Measurements from ENCODE around the gene RAB31. TPM values are rescaled to one million over a fixed set of nuclear protein-coding genes. Genes with fewer than 3 reads are reported as not detected.

The RAB31 gene
- total and polyA plus RNA-seq, 2 donors from 2014 or later = 17.3 to 77.1 TPM

- peaks cover 2 to 9% (median 6%) of the 10 kb centered on the region in 3 donors for H3K4me1 ChIP-seq (ENCODE audit: control insufficient read depth in 2 of 3, insufficient read depth in 2 of 3, low read depth in 1 of 3, low read length in 3 of 3)
- H3K27ac ChIP-seq (ENCODE audit: low read depth in 2 of 2, low read length in 2 of 2) = peak overlapping the region; percentile 61 to 88
- no peaks in the 10 kb centered on the region for H3K27me3 ChIP-seq (ENCODE audit: control insufficient read depth, insufficient read depth, low read length)
- DNase-seq = peak in 2 of 5 donors; percentile 37 to 46
- intact Hi-C loops (cut with DNase I) = no loop called here
- H3K9ac ChIP-seq (ENCODE audit: low read length in 3 of 3) = no peak overlapping the region
- H3K4me3 ChIP-seq (ENCODE audit: low read length in 3 of 3) = no peak overlapping the region
- H3K9me3 ChIP-seq (ENCODE audit: control insufficient read depth in 2 of 3, insufficient read depth in 1 of 3, low read length in 3 of 3) = no peaks in the 10 kb centered on the region
- no peak for TF ChIP-seq CTCF (IDR thresholded peaks at IDR 0.05; ENCODE audit: borderline replicate concordance, extremely low read depth, insufficient read depth)
- H3K36me3 ChIP-seq (ENCODE audit: control insufficient read depth in 2 of 3, insufficient read depth in 3 of 3, low read length in 3 of 3) = no peaks in the 10 kb centered on the region
- FAIRE-seq = no peak
These were observed 127.7 kb downstream of the RAB31 start for GRCh38 chr18:9835825-9836224.

GRCh38 chr18:9838144-9838877 lies 130.2 kb downstream of the RAB31 start:
- FAIRE-seq (no peak), DNase-seq (peak in 3 of 5 donors; percentile 70 to 75 (median 73))
- intact Hi-C loops (cut with DNase I) = no loop called here
- Histone ChIP-seq H3K9ac (ENCODE audit: low read length in 3 of 3) (no peak overlapping the region), H3K9me3 (ENCODE audit: control insufficient read depth in 2 of 3, insufficient read depth in 1 of 3, low read length in 3 of 3) (no peaks in the 10 kb centered on the region), H3K27ac (ENCODE audit: low read depth in 2 of 2, low read length in 2 of 2) (no peak overlapping the region), H3K4me1 (ENCODE audit: control insufficient read depth in 2 of 3, insufficient read depth in 2 of 3, low read depth in 1 of 3, low read length in 3 of 3) (peaks cover 2 to 6% (median 3%) of the 10 kb centered on the region in 3 donors), H3K4me3 (ENCODE audit: low read length in 3 of 3) (no peak overlapping the region), H3K36me3 (ENCODE audit: control insufficient read depth in 2 of 3, insufficient read depth in 3 of 3, low read length in 3 of 3) (no peaks in the 10 kb centered on the region), H3K27me3 (ENCODE audit: control insufficient read depth, insufficient read depth, low read length) (no peaks in the 10 kb centered on the region)
- TF ChIP-seq CTCF (IDR thresholded peaks at IDR 0.05; ENCODE audit: borderline replicate concordance, extremely low read depth, insufficient read depth) = no peak

GRCh38 chr18:9839211-9839610 lies 131.1 kb downstream of the RAB31 start:
- no peak for TF ChIP-seq CTCF (IDR thresholded peaks at IDR 0.05; ENCODE audit: borderline replicate concordance, extremely low read depth, insufficient read depth)
- no peak for DNase-seq
- Histone ChIP-seq H3K36me3 (ENCODE audit: control insufficient read depth in 2 of 3, insufficient read depth in 3 of 3, low read length in 3 of 3) (no peaks in the 10 kb centered on the region), H3K9ac (ENCODE audit: low read length in 3 of 3) (no peak overlapping the region), H3K27ac (ENCODE audit: low read depth in 2 of 2, low read length in 2 of 2) (no peak overlapping the region), H3K4me3 (ENCODE audit: low read length in 3 of 3) (no peak overlapping the region), H3K27me3 (ENCODE audit: control insufficient read depth, insufficient read depth, low read length) (no peaks in the 10 kb centered on the region), H3K9me3 (ENCODE audit: control insufficient read depth in 2 of 3, insufficient read depth in 1 of 3, low read length in 3 of 3) (no peaks in the 10 kb centered on the region), H3K4me1 (ENCODE audit: control insufficient read depth in 2 of 3, insufficient read depth in 2 of 3, low read depth in 1 of 3, low read length in 3 of 3) (peaks cover 2 to 6% (median 3%) of the 10 kb centered on the region in 3 donors)
- intact Hi-C loops (cut with DNase I) = no loop called here
- FAIRE-seq = no peak
